T47D (cell line): ENCODE measurements around the gene CIAO2B.
A peak's percentile ranks its signal among the peaks of the same experiment; 100 is the strongest.
"Not testable (repeated sequence)": the region's sequence is repeated elsewhere in the genome, so short reads cannot be mapped to it uniquely, and the experiment has no call there.

ENCODE experiments used
- DNase-seq, 2 experiments: peaks; one replicate each; pipeline versions ENCODE4 v3.0.0 to v3.0.0-alpha.2; 2011 to 2012; ENCODE audit warnings: low read depth in 1 of 2, low spot score in 1 of 2
- JUND ChIP-seq: IDR thresholded peaks from 2 replicates; pipeline ENCODE4 v1.6.1; 2012; ENCODE audit warnings: low read depth
- in situ Hi-C: cut with HindIII; loops from 2 replicates; pipeline ENCODE4 v1.10.0; 2016; ENCODE audit warnings: low sequenced_read_pairs, low pct_unique_long_range_greater_than_20kb

Gene CIAO2B

GRCh38 chr16:66934138-66934838 is at the start of gene CIAO2B:
CIAO2B (minus strand) TSS chr16:66934402; CDS start chr16:66934364, 38 bp downstream.
- in situ Hi-C loops, result no loop called here
- TF ChIP-seq JUND, result no peak

GRCh38 chr16:66983033-66983432 is 48.8 kb upstream of the CIAO2B start:
- in situ Hi-C loops, result no loop called here
- DNase-seq, result no peak
- TF ChIP-seq JUND, result no peak

More at GRCh38 chr16:66934138-66934838, at the start of gene CIAO2B:
- DNase-seq, result peak; percentile 83 to 91

- TF ChIP-seq JUND, result no peak
These were observed 45.0 kb upstream of the CIAO2B start for GRCh38 chr16:66979011-66979717.

GRCh38 chr16:66977341-66978113 is 43.3 kb upstream of the CIAO2B start:
- no peak for TF ChIP-seq JUND
- in situ Hi-C loops, result no loop called here
- peak; percentile 74 to 78 for DNase-seq

More at GRCh38 chr16:66979011-66979717, 45.0 kb upstream of the CIAO2B start:
- DNase-seq, result no peak
- in situ Hi-C loops, result no loop called here

GRCh38 chr16:66976746-66977145 is 42.5 kb upstream of the CIAO2B start:
- TF ChIP-seq JUND, result no peak
- no peak for DNase-seq
- in situ Hi-C loops, result no loop called here

- in situ Hi-C loops, result no loop called here
- TF ChIP-seq JUND, result no peak
- DNase-seq, result no peak
These were observed 41.2 kb upstream of the CIAO2B start for GRCh38 chr16:66975302-66975893.

GRCh38 chr16:66974932-66975246 is 40.7 kb upstream of the CIAO2B start:
- in situ Hi-C loops, DNase-seq: not testable (repeated sequence)

GRCh38 chr16:66974156-66974931 is 40.1 kb upstream of the CIAO2B start:
- in situ Hi-C loops, DNase-seq: not testable (repeated sequence)

- no peak for DNase-seq
- in situ Hi-C loops, result no loop called here
These were observed 39.5 kb upstream of the CIAO2B start for GRCh38 chr16:66973716-66974115.

GRCh38 chr16:66972983-66973382 is 38.8 kb upstream of the CIAO2B start:
- in situ Hi-C loops, result no loop called here
- no peak for DNase-seq
- TF ChIP-seq JUND, result no peak

More at GRCh38 chr16:66973716-66974115, 39.5 kb upstream of the CIAO2B start:
- no peak for TF ChIP-seq JUND

- DNase-seq, result no peak
These were observed 36.8 kb upstream of the CIAO2B start for GRCh38 chr16:66970775-66971720.

More at GRCh38 chr16:66970775-66971720, 36.8 kb upstream of the CIAO2B start:
- in situ Hi-C loops, result no loop called here
- TF ChIP-seq JUND, result no peak
